Adrenal gland (tissue), 5 donors: ENCODE results near the gene TMEM50A.
"Not testable (repeated sequence)": the region's sequence is repeated elsewhere in the genome, so short reads cannot be mapped to it uniquely, and the experiment has no call there.

Source experiments
- POLR2A ChIP-seq, 2 donors: fragments of 450-650 bp; IDR thresholded peaks; one replicate each; pipeline ENCODE4 v1.6.1; 2017; ENCODE audit warnings: antibody characterized with exemption in 2 of 2, mild to moderate bottlenecking in 2 of 2, moderate library complexity in 1 of 2
- TF ChIP-seq, protein P1 (sequence below), 6 experiments: fragments of 450-650 bp in 4 of 6; fragments of 200-600 bp in 2 of 6; sonication (generic) in 1 of 6; IDR thresholded peaks; 1 replicate in 5 of 6; 2 replicates in 1 of 6; pipeline versions ENCODE4 v1.5.1 to v1.8.0; 2016 to 2021; ENCODE audit warnings: antibody characterized with exemption in 6 of 6, mild to moderate bottlenecking in 2 of 6, moderate library complexity in 1 of 6
- donor health status: DM: no; HTN: no; CAD: no.

DNA sequence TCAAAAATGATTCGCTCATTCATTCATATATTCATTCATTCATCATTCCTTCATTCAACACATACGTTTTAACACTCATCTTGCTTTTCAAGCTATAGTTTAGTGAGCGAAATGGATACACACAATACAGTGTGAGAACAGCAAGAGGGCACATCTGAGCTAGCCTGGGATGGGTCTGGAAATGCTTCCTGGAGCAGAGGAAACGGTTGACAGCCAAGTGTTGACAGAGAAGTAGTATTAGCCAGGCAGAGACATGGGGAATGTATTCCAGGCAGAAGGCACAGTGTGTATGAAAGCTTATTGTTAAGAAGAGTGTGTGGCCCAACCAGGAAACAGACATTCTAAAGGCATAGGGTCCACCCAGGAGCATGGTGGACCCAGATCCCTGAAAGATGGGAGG, 33.2 kb upstream of the TMEM50A start:
- TF ChIP-seq, protein P1, sequence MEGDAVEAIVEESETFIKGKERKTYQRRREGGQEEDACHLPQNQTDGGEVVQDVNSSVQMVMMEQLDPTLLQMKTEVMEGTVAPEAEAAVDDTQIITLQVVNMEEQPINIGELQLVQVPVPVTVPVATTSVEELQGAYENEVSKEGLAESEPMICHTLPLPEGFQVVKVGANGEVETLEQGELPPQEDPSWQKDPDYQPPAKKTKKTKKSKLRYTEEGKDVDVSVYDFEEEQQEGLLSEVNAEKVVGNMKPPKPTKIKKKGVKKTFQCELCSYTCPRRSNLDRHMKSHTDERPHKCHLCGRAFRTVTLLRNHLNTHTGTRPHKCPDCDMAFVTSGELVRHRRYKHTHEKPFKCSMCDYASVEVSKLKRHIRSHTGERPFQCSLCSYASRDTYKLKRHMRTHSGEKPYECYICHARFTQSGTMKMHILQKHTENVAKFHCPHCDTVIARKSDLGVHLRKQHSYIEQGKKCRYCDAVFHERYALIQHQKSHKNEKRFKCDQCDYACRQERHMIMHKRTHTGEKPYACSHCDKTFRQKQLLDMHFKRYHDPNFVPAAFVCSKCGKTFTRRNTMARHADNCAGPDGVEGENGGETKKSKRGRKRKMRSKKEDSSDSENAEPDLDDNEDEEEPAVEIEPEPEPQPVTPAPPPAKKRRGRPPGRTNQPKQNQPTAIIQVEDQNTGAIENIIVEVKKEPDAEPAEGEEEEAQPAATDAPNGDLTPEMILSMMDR (IDR thresholded peaks at IDR 0.05): not testable (repeated sequence)
- TF ChIP-seq POLR2A (IDR thresholded peaks at IDR 0.05): not testable (repeated sequence)
